Stimulated activated naive CD8-positive, alpha-beta T cell treated with anti-CD3 and anti-CD28 coated beads, Interleukin-15, Interleukin-2, amounts not matched to agents 100 ng/mL and 50 ng/mL, for 24 hours (primary cell): ENCODE data around the gene EFCAB6.
A peak's percentile ranks its signal among the peaks of the same experiment; 100 is the strongest.

Experiments used
- H3K27ac Mint-ChIP-seq: one replicate; pipeline ENCODE4 v1.8.0; 2021; ENCODE audit warnings: mild to moderate bottlenecking, mixed read lengths
- H3K27me3 Mint-ChIP-seq: one replicate; pipeline ENCODE4 v1.8.0; 2021; ENCODE audit warnings: mixed read lengths
- H3K36me3 Mint-ChIP-seq: one replicate; pipeline ENCODE4 v1.8.0; 2021; ENCODE audit warnings: low read depth, mixed read lengths
- H3K4me1 Mint-ChIP-seq: one replicate; pipeline ENCODE4 v1.8.0; 2021; ENCODE audit warnings: low read depth, mixed read lengths
- H3K4me3 Mint-ChIP-seq: one replicate; pipeline ENCODE4 v1.8.0; 2021; ENCODE audit warnings: mild to moderate bottlenecking, mixed read lengths
- H3K9me3 Mint-ChIP-seq: one replicate; pipeline ENCODE4 v1.8.0; 2021; ENCODE audit warnings: mixed read lengths

The EFCAB6 gene

GRCh38 chr22:43819421-43819921 is 7.4 kb upstream of the EFCAB6 start:
- Mint-ChIP-seq H3K27me3 (peaks cover 8% of the 10 kb centered on the region), H3K27ac (no peak overlapping the region), H3K9me3 (no peaks in the 10 kb centered on the region), H3K4me1 (no peaks in the 10 kb centered on the region), H3K4me3 (no peak overlapping the region), H3K36me3 (no peaks in the 10 kb centered on the region)

GRCh38 chr22:43818981-43819380 is 6.9 kb upstream of the EFCAB6 start:
- H3K27ac Mint-ChIP-seq = no peak overlapping the region
- H3K27me3 Mint-ChIP-seq = peaks cover 8% of the 10 kb centered on the region
- no peaks in the 10 kb centered on the region for H3K9me3 Mint-ChIP-seq
- H3K4me1 Mint-ChIP-seq = peaks cover 4% of the 10 kb centered on the region
- no peak overlapping the region for H3K4me3 Mint-ChIP-seq
- H3K36me3 Mint-ChIP-seq = no peaks in the 10 kb centered on the region

- Mint-ChIP-seq H3K4me3 (no peak overlapping the region), H3K27ac (no peak overlapping the region), H3K9me3 (no peaks in the 10 kb centered on the region)
Measured at GRCh38 chr22:43817402-43817801, 5.3 kb upstream of the EFCAB6 start.

GRCh38 chr22:43814264-43814663 is 2.2 kb upstream of the EFCAB6 start:
- no peaks in the 10 kb centered on the region for H3K27me3 Mint-ChIP-seq
- H3K27ac Mint-ChIP-seq = no peak overlapping the region
- H3K36me3 Mint-ChIP-seq = peaks cover 4% of the 10 kb centered on the region
- no peaks in the 10 kb centered on the region for H3K9me3 Mint-ChIP-seq
- H3K4me1 Mint-ChIP-seq = peaks cover 23% of the 10 kb centered on the region
- H3K4me3 Mint-ChIP-seq = peak overlapping the region; percentile 9

More at GRCh38 chr22:43817402-43817801, 5.3 kb upstream of the EFCAB6 start:
- Mint-ChIP-seq H3K36me3 (peaks cover 4% of the 10 kb centered on the region), H3K4me1 (peaks cover 17% of the 10 kb centered on the region), H3K27me3 (peaks cover 4% of the 10 kb centered on the region)

GRCh38 chr22:43812890-43813289 is 785 bp upstream of the EFCAB6 start:
- Mint-ChIP-seq H3K9me3 (no peaks in the 10 kb centered on the region), H3K27me3 (no peaks in the 10 kb centered on the region), H3K4me1 (peaks cover 23% of the 10 kb centered on the region), H3K4me3 (peak overlapping the region; percentile 88), H3K36me3 (peaks cover 4% of the 10 kb centered on the region), H3K27ac (peak overlapping the region; percentile 88)

- H3K36me3 Mint-ChIP-seq = peaks cover 4% of the 10 kb centered on the region
- no peaks in the 10 kb centered on the region for H3K9me3 Mint-ChIP-seq
- peak overlapping the region; percentile 88 for H3K4me3 Mint-ChIP-seq
- peaks cover 23% of the 10 kb centered on the region for H3K4me1 Mint-ChIP-seq
- H3K27ac Mint-ChIP-seq = peak overlapping the region; percentile 88
- no peaks in the 10 kb centered on the region for H3K27me3 Mint-ChIP-seq
Measured at GRCh38 chr22:43811777-43812148, 342 bp downstream of the EFCAB6 start.

GRCh38 chr22:43802897-43803495 is 9.1 kb downstream of the EFCAB6 start:
- peaks cover 20% of the 10 kb centered on the region for H3K9me3 Mint-ChIP-seq
- H3K4me1 Mint-ChIP-seq = no peaks in the 10 kb centered on the region
- H3K27ac Mint-ChIP-seq = no peak overlapping the region
- H3K4me3 Mint-ChIP-seq = no peak overlapping the region
- peaks cover 12% of the 10 kb centered on the region for H3K36me3 Mint-ChIP-seq
- peaks cover 43% of the 10 kb centered on the region for H3K27me3 Mint-ChIP-seq

- peaks cover 20% of the 10 kb centered on the region for H3K9me3 Mint-ChIP-seq
- no peak overlapping the region for H3K27ac Mint-ChIP-seq
- H3K27me3 Mint-ChIP-seq = peaks cover 49% of the 10 kb centered on the region
- H3K4me3 Mint-ChIP-seq = no peak overlapping the region
- peaks cover 12% of the 10 kb centered on the region for H3K36me3 Mint-ChIP-seq
- no peaks in the 10 kb centered on the region for H3K4me1 Mint-ChIP-seq
Measured at GRCh38 chr22:43800970-43801369, 11.1 kb downstream of the EFCAB6 start.

- H3K27ac Mint-ChIP-seq = no peak overlapping the region
- H3K36me3 Mint-ChIP-seq = peaks cover 12% of the 10 kb centered on the region
- H3K27me3 Mint-ChIP-seq = peaks cover 46% of the 10 kb centered on the region
- peaks cover 20% of the 10 kb centered on the region for H3K9me3 Mint-ChIP-seq
- H3K4me1 Mint-ChIP-seq = no peaks in the 10 kb centered on the region
- H3K4me3 Mint-ChIP-seq = no peak overlapping the region
Measured at GRCh38 chr22:43798492-43798891, 13.6 kb downstream of the EFCAB6 start.

- peaks cover 11% of the 10 kb centered on the region for H3K36me3 Mint-ChIP-seq
- peaks cover 36% of the 10 kb centered on the region for H3K27me3 Mint-ChIP-seq
- no peaks in the 10 kb centered on the region for H3K4me1 Mint-ChIP-seq
- H3K27ac Mint-ChIP-seq = no peak overlapping the region
- H3K4me3 Mint-ChIP-seq = no peak overlapping the region
- peaks cover 19% of the 10 kb centered on the region for H3K9me3 Mint-ChIP-seq
Measured at GRCh38 chr22:43796567-43796966, 15.5 kb downstream of the EFCAB6 start.

- Mint-ChIP-seq H3K27me3 (peaks cover 24% of the 10 kb centered on the region), H3K4me3 (no peak overlapping the region)
Measured at GRCh38 chr22:43795320-43795719, 16.8 kb downstream of the EFCAB6 start.

GRCh38 chr22:43792905-43793304 is 19.2 kb downstream of the EFCAB6 start:
- no peaks in the 10 kb centered on the region for H3K36me3 Mint-ChIP-seq
- H3K27ac Mint-ChIP-seq = no peak overlapping the region
- H3K4me3 Mint-ChIP-seq = no peak overlapping the region
- peaks cover 18% of the 10 kb centered on the region for H3K27me3 Mint-ChIP-seq
- H3K9me3 Mint-ChIP-seq = no peaks in the 10 kb centered on the region
- H3K4me1 Mint-ChIP-seq = no peaks in the 10 kb centered on the region

More at GRCh38 chr22:43795320-43795719, 16.8 kb downstream of the EFCAB6 start:
- H3K36me3 Mint-ChIP-seq = no peaks in the 10 kb centered on the region
- no peak overlapping the region for H3K27ac Mint-ChIP-seq
- peaks cover 7% of the 10 kb centered on the region for H3K9me3 Mint-ChIP-seq
- no peaks in the 10 kb centered on the region for H3K4me1 Mint-ChIP-seq

GRCh38 chr22:43789452-43789851 is 22.7 kb downstream of the EFCAB6 start:
- Mint-ChIP-seq H3K9me3 (no peaks in the 10 kb centered on the region), H3K27me3 (peaks cover 26% of the 10 kb centered on the region), H3K4me3 (no peak overlapping the region), H3K36me3 (no peaks in the 10 kb centered on the region), H3K27ac (no peak overlapping the region), H3K4me1 (no peaks in the 10 kb centered on the region)

GRCh38 chr22:43783777-43784176 is 28.3 kb downstream of the EFCAB6 start:
- Mint-ChIP-seq H3K4me1 (no peaks in the 10 kb centered on the region), H3K36me3 (no peaks in the 10 kb centered on the region), H3K27ac (no peak overlapping the region), H3K27me3 (peaks cover 26% of the 10 kb centered on the region), H3K4me3 (no peak overlapping the region), H3K9me3 (no peaks in the 10 kb centered on the region)

GRCh38 chr22:43782448-43782847 is 29.7 kb downstream of the EFCAB6 start:
- Mint-ChIP-seq H3K9me3 (no peaks in the 10 kb centered on the region), H3K36me3 (no peaks in the 10 kb centered on the region)

GRCh38 chr22:43777286-43777685 is 34.8 kb downstream of the EFCAB6 start:
- Mint-ChIP-seq H3K36me3 (no peaks in the 10 kb centered on the region), H3K27me3 (peaks cover 9% of the 10 kb centered on the region), H3K9me3 (no peaks in the 10 kb centered on the region), H3K27ac (no peak overlapping the region), H3K4me1 (no peaks in the 10 kb centered on the region), H3K4me3 (no peak overlapping the region)

More at GRCh38 chr22:43782448-43782847, 29.7 kb downstream of the EFCAB6 start:
- peaks cover 22% of the 10 kb centered on the region for H3K27me3 Mint-ChIP-seq
- H3K4me1 Mint-ChIP-seq = no peaks in the 10 kb centered on the region
- no peak overlapping the region for H3K4me3 Mint-ChIP-seq
- no peak overlapping the region for H3K27ac Mint-ChIP-seq
